ENCODE measurements around the gene SLC25A48.

DNA sequence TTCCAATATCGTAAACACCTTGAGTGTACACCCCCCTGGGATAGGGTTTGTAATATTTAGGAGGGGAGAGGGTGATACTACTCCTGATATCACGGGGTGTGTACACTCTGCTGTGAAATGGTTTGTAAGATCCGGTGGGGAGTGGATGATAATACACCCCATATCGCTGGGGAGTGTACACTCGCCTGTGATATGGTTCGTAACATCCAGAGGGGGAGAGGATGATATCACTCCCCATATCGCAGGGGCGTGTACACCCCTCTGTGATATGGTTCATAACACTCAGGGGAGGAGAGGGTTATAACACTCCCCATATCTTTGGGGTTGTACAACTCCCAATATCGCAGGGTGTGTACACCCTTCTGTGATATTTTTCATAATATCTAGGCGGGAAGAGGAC, 33.8 kb upstream of the SLC25A48 start:
- TF ChIP-seq, protein P1, sequence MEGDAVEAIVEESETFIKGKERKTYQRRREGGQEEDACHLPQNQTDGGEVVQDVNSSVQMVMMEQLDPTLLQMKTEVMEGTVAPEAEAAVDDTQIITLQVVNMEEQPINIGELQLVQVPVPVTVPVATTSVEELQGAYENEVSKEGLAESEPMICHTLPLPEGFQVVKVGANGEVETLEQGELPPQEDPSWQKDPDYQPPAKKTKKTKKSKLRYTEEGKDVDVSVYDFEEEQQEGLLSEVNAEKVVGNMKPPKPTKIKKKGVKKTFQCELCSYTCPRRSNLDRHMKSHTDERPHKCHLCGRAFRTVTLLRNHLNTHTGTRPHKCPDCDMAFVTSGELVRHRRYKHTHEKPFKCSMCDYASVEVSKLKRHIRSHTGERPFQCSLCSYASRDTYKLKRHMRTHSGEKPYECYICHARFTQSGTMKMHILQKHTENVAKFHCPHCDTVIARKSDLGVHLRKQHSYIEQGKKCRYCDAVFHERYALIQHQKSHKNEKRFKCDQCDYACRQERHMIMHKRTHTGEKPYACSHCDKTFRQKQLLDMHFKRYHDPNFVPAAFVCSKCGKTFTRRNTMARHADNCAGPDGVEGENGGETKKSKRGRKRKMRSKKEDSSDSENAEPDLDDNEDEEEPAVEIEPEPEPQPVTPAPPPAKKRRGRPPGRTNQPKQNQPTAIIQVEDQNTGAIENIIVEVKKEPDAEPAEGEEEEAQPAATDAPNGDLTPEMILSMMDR (IDR thresholded peaks at IDR 0.05) = no peak
- no peak for TF ChIP-seq POLR2AphosphoS5 (IDR thresholded peaks at IDR 0.05)
